ENCODE measurements around the gene S1PR4.
"Not testable (repeated sequence)": the region's sequence is repeated elsewhere in the genome, so short reads cannot be mapped to it uniquely, and the experiment has no call there.

Gene S1PR4

DNA sequence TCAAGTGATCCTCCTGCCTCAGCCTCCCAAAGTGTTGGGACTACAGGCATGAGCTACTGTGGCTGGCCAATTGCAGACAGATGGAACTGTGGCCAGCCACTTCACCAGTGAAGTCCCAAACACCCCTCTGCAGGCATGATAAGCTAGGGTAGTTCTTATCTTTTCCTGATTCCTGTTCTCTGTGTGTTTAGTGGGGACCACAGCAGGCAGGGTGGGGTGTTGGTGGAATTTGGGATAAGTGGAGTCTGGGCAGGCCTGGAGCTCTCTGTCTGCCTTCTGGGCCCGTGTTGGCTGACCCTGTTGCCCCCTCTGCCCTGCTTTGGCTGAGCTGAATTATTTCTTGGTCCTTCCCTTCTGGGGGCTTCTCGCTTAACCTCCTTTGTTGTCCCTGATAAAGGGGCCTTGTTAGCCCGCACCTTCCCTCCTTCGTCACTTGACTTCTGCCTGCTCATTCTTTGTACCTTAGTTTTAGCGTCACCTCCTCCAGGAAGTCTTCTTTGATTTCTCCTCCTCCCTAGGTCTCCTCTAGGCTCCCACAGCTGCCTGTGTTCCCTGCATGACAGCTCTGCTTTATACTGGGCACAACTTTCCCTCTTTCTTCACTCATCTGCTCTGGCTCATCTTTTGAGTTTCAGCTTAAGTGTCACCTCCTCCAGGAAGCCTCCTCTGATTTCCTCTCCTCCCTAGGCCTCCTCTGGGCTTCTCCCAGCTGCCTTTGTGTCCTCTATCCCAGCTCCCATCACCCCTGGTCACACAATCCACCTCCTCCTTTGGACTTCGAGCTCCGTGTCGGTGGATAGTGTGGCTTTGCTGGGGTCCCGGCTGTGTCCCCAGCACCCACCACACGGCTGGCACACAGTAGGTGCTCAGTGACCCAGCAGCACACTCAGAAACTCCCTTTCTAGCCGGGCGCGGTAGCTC, 5.4 kb downstream of the S1PR4 start:
- DNase-seq, result no peak

DNA sequence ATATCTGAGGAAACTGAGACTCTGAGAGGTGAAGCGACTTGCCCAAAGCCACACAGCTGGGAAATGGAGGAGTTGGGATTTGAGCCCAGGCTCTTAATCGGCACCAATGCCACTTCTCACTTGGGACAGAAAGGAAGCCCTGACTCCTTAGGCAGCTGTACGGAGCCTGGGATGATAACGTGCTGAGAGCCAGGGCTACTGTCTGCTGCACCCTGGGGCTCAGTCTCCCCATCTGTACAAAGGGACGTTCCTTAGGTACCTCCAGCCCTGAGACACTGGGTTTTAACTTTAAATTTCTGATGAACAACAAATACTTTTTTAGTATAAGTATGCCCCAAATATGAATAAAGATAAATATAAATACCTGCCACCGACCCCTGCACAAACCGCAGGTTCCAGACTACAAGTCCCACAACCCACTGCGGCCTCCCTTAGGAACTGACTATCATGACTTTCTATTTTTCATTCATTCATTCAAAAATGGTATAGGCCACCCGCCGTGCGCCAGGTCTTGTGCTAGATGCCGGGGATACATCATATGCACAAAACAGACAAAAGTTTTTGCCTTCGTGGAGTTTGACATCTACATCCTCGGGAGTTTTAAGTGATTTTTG, 6.4 kb downstream of the S1PR4 start:
- peak; percentile 82 to 83 for DNase-seq

DNA sequence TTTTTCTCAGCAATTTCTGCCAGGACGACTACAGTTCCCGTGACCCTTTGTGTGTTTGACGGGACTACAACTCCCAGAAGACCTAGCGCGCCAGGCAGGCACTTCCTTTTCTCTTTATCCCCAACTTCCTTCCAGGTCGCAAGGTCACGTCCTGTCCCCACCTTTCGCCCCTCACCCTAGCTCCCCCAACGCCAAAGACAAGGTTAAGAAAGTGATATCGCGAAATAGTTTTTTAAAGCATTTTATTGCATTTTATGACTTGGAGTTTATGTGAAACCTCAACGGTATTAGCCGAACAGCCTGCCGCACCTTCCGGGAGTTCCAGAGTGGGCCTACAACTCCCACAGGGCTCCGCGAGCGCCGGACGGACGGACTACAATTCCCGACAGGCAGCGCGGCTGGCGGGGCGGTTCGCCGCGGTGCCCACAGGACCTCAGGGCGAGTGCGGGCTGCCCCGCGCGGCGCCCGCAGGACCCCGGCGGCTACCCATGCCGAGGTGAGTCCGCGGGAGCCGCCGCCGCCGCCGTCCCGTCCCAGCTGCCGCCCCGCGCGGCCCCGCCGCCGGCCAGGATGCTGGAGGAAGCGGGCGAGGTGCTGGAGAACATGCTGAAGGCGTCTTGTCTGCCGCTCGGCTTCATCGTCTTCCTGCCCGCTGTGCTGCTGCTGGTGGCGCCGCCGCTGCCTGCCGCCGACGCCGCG, 7.0 kb downstream of the S1PR4 start, which contains the start of gene NCLN:
TSS of gene NCLN (plus strand) at position 470 of the 699 bp plus-strand sequence. CDS start at position 571, 101 bp downstream.
- peak; percentile 97 to 98 for DNase-seq

DNA sequence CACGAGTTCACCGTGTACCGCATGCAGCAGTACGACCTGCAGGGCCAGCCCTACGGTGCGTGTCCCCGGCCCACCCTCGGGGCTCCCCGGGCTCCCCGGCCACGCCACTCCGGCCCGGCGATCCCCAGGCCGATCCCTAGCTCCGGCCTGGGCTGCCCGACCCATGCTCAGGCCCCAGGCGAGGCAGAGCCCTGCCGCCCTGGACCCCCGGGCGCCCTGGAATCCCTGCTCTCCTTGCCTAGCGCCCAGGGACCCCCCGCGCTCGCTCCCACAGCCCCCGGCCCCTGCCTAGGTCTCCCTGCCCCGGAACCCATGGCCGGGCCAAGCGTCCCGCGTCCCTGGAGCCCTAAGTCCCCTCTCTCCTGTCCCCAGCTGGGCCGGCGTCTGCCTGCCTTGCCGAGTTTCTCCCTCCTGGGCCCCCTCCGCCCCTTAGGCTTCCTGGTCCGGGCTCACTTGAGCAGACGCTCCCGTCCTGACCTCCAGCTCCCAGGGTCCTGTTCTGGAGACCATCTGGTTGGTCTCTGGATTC, 7.7 kb downstream of the S1PR4 start:
- DNase-seq, result no peak

DNA sequence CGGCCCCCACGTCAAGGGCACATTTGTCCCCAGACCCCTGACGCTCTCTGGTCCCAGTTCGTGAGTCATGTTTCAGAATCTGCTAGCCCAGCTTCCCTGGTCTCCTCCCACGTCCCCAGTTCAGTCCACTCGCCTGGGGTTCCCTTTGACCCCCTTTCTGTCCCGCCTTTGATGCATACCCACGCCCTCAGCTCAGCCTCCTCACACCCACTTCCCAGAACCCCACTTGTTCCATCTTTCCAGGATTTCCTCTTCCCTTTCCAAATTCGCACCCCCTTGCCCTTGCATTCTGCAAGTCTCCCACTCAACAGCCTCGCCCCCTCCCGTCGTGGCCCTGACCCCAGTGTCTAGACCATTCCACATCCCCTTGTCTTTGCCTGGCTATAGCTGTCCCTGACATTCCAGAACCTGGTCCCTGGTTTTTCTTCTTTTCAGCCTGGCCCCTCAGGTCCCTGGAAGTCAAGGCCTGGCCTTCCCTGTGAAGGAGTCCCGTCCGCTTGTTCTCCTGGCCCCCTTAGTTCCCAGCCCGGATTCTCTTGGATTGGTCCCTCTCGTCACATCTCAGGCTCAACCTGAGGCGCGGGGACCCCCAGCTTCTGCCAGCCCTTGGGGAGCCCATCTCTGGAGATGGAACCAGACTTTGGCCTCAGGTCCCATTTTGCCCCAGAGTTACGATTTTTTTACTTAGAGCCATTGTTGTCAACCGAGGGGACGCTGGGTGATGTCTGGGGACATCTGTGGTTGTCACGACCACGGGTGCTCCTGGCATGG, 8.5 kb downstream of the S1PR4 start:
- DNase-seq, result no peak

DNA sequence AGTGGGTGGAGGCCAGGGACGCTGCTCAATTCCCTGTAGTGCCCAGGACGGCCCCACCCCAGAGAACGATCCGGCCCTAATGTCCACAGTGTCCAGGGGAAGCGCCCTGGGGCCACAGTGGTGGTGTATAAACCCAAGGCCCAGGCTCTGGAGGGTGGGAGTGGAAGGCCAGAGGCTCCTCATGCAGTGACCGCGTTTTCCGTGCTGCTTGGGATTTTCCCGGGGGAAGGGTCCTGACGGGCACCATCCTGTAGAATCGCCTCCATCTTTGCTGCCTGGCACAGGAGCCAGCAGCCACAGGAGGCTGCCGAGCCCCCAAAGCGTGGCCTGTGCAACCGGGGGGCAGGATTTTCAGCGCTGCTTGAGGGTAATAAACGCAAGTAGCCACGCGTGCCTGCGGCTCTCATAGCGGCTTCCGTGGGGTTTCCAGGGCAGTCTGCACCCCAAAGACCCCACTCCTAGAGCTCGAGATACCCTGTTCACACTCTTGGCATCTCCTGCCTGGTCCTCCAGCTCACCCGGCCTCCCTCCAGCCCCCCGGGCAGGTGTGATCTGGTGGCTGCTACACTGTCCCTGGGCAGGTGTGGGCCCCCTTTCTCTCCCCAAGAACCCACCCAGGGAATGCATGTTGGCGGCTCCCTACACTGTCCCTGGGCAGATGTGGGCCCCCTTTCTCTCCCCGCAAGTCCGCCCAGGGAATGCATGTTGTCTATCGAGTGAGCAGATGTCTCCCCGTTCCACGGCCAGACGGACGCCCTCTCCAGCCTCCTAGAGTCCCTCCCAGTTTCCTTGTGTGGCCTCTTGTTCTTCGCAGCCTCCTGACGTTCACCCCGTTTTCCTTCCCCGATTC, 9.3 kb downstream of the S1PR4 start:
- no peak for DNase-seq

DNA sequence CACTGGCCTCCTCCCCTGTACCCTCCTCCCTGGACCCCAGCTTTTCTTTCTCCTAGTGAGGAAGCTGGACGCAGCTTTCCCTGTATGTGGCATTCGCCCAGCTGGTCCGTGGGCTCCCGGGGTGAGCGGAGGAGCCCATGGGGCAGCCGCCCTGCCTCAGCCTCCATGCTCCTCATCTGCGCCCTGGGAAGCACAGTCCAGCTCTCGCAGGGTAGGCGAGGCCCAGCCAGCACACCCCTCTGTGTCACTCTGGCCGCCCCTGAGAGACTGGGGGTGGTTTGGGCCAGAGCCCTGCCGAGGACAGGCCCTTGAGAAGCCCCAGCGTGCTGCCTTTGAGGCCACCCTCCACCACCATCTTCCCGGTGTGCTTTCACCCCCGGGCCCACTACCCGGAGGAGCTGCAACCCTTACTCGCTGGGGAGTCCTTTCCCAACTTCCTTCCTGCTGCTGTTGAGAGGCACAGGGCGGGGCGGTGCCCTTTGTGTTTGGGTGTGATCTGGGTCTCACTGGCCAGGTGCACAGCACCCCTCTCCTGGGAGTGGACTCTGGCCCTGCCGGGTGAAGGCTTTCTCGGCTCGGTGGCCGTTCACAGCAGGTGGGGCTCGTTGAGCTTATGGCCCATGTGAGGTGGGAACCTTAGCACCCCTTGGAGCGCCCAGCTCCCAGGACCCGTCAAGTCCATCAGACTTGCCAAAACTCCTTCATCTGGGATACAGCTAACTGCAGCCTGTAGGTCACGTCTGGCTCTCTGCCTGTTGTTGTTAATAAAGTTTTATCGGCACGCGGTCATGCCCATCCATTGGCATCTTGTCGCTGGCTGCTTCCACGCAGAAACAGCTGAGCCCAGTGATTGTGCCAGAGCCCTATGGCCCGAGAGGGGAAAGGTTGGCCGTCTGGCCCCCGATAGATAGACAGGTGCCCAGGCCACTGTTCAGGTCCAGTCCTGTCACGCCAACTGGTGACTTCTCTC, 10.3 kb downstream of the S1PR4 start:
- DNase-seq, result no peak

DNA sequence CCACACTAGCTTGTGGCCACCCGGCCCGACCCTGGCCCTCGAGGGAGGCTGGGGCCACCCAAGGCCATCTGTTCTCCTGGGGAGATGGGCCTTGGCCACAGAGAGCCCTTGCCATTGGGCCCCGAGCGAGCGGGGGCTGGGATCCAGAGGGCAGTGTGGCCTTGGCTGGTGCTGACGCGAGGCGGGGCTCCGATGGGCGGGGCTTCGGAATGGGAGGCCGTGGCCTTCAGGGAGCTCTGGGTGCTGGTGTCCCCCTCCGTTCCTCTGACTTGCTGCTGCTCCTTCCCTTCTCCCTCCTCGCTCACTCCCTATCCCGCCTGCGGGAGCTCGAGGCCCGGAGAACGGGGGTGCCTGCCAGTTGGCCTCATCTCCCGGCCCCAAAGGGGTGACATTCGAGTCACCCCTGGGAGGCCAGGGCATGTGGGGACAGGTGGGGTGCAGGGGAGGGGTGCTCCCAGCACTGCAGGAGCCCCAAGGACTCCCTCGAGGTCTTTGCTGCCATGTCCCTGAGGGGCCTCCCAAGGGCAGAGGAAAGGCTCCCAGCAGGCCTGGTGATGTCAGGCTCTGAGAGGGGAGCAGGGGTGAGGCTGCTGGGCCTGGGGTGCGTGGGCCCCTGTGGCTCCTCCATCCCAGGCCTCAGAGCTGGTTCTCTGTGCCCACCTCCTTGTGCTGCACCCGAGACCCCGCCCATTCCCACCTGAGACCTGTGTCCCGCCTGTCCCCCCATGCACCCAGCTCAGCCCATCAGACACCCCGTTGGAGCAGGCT, 11.3 kb downstream of the S1PR4 start:
- DNase-seq, result no peak

DNA sequence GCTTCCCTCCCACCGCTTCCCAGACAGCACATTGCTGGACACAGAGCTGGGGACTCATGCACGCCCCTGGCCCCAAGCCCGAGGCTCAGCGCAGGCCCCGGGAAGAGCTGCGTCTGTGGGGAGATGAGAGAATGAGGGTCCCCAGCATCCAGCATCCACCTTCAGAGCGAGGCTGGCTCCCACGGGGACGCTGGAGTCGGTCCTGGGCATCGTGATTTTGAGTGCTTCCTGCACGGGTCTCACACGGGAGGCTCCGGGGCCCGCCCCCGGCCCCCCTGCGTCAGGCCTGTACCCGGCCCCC, 11.9 kb downstream of the S1PR4 start:
- no peak for DNase-seq

DNA sequence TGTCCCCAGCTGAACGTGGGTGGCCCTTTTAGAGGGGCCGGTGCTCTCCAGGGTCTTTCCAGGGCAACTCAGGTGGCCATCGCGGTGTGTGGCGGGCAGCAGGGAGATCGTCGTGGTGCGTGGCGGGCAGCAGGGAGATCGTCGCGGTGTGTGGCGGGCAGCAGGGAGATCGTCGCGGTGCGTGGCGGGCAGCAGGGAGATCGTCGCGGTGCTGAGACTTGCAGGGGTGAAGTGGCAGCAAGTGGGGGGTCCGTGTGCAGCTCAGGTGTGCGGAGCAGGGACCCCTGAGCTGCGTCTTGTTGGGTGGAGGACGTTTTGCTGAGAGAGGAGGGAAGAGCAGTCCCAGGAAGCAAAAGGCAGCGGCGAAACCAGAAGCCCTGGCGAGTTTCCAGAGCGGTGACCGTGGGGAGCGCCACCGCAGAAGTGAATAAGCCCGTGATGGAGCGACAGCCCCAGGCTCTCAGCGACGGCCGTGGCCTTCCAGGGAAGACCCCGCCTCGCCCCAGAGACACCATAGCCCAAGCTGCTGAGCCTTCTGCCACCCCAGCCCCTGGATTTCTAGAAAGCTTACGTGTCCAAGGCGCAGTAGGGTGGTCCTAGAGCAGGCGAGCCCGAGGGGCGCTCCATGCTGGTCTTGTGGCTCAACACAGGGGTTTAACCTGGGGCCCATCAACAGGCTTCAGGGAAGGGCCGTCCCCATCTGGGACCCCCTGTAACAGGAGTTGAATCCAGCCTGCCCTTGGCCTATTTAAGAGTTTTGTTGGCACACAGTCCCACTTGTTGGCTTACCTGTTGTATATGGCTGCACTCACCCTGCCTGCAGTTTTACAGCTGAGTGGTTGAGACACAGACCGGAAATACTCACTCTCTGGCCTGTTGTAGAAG, 12.6 kb downstream of the S1PR4 start:
- DNase-seq, result no peak

DNA sequence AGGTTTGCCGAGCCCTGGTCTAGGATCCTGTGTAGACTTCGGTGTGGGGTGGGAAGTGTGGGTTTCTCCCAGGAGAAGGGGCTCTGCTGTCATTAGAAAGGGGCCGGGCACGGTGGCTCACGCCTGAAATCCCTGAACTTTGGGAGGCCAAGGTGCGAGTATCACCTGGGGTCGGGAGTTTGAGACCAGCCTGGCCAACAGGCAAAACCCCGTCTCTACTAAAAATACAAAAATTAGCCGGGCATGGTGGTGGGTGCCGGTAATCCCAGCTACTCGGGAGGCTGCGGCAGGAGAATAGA, 13.2 kb downstream of the S1PR4 start:
- DNase-seq, result not testable (repeated sequence)

DNA sequence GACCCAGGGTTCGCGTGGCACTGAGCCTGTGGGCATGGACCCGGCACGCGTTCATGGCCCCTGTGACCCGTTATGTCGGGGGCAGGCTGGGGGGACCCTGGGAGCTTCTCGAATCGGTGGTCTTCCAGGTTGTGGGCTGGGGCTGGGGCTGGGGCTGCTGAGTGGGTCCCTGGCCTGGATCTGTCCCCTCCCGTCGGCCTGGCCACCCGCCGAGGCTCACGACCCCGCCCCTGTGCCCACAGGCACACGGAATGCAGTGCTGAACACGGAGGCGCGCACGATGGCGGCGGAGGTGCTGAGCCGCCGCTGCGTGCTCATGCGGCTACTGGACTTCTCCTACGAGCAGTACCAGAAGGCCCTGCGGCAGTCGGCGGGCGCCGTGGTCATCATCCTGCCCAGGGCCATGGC, 13.7 kb downstream of the S1PR4 start:
- no peak for DNase-seq

DNA sequence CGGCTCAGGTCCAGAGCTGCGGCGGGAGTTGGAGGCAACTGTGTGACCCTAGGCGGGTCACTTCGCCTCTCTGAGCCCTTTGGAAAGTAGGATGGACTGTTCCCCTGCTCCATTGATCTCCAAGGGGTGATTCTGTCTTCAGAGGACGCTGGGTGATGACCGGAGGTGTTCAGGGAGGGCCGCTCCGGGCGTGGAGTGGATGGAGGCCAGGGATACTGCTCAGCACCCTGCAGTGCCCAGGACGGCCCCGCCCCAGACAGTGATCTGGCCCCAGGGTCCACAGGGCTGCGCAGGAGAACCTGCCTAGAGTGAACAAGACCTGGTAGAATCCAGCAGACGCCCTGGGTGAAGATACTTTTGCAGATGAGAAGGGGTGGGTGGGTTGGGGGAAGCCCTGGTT, 14.1 kb downstream of the S1PR4 start:
- DNase-seq, result no peak

DNA sequence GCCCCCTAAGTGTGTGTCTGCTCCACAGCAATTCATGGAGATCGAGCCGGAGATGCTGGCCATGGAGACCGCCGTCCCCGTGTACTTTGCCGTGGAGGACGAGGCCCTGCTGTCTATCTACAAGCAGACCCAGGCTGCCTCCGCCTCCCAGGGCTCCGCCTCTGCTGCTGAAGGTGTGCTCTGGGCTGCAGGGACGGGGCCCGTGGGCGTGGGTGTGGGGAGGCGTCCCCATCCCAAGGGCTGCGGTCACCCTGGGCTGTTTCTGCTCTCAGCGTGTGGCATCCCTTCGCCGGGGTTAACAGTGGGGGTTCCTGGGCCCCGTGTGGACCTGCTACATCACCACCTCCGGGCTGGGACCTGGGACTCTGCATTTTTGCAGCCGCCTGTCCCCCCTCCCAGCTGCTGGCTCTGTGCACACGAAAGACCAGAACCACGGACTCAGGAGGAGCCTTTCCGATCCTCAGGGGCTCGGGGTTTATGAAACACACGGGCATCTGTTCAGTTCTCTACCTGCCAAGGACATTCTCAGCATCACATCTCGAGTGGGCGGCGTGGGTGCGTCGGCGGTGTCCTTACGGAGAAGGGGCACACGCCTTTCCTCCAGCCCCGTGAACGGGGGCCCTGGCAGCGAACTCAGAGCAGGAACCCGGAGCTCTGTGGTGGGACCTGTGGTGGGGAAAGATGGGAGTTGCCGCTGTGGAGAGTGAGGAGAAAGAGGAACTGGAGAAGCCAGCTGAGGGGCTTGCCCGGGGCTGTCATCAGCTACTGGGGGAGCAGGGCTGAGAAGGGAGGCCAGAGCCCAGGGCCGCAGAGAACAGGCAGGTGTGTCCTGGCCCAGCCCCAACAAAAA, 14.9 kb downstream of the S1PR4 start:
- DNase-seq, result no peak

DNA sequence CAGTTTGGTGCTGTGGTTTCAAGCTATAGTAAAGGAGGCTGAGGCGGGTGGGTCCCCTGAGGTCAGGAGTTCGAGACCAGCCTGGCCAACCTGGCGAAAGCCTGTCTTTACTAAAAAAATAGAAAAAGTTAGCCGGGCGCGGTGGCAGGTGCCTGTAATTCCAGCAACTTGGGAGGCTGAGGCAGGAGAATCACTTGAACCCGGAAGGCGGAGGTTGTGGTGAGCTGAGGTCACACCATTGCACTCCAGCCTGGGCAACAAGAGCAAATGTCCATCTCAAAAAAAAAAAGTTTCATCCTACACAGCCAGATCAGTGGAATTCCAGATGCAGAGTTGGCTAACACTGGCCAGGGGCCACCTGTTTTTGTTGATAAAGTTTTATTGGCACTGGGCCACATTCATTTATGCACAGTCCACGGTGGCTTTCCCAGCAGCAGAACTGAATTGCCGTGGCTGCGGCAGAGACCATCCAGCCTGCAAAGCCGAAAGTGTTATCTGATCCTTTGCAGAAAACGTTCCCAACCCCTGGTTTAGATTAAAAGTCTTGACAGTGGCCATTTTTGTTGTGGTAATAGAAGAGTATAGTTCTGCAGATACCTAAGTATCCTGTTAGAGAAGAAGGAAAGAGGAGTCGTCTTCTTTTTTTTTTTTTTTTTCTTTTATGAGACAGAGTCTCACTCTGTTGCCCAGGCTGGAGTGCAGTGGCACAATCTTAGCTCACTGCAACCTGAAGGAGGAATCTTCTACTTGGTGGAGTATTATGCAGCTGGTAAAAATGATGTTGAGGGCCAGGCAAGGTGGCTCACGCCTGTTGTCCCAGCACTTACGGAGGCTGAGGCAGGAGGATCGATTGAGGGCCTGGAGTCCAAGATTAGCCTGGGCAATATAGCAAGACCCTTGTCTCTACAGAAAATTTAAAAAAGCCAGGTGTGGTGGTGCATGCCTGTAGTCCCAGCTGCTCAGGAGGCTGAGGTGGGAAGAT, 15.8 kb downstream of the S1PR4 start:
- no peak for DNase-seq
